CMK (cell line): Measurements from ENCODE around the gene ALPK3.

Experiments
- DNase-seq: peaks from one replicate; pipeline ENCODE4 v3.0.0-alpha.2; 2010; ENCODE audit warnings: low read depth

ALPK3 gene

DNA sequence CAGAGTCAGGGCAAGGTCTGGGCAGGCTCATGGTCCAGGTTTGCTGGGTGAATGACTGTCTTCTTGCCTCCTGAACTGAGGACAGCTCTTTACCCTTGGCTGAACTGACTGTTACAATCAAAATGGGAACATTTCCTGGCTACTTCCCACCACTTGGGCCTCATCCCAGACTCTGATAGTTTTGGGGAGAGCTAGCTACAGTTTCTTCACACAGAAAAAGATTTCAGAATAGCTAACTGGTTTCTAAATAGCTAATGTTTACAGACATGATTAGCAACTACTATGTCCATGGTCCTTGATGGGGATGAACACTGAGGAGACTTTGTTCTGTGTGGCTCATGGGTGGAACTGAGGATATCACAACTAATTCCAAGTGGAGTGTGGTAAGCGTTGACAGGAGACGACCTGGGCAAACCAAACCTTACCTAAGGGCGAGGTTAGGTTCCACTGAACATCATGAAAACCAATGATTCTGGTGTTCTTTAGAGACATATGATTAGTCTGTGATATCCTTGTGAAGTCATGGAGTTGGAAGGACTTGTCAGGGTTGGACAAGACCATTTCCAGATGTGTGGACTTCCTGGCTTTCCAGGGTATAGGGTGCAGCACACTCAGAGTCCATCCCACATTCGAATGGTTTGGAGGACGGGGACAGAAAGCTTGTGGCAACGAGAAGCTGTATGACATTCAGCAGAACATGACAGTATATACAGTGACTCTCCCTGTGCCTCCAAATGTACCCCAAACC, 7.3 kb downstream of the ALPK3 start:
- no peak for DNase-seq

- no peak for DNase-seq
Measured at GRCh38 chr15:84826369-84826823, 9.2 kb downstream of the ALPK3 start.

- no peak for DNase-seq
Measured at GRCh38 chr15:84827246-84827645, 10.1 kb downstream of the ALPK3 start.

DNA sequence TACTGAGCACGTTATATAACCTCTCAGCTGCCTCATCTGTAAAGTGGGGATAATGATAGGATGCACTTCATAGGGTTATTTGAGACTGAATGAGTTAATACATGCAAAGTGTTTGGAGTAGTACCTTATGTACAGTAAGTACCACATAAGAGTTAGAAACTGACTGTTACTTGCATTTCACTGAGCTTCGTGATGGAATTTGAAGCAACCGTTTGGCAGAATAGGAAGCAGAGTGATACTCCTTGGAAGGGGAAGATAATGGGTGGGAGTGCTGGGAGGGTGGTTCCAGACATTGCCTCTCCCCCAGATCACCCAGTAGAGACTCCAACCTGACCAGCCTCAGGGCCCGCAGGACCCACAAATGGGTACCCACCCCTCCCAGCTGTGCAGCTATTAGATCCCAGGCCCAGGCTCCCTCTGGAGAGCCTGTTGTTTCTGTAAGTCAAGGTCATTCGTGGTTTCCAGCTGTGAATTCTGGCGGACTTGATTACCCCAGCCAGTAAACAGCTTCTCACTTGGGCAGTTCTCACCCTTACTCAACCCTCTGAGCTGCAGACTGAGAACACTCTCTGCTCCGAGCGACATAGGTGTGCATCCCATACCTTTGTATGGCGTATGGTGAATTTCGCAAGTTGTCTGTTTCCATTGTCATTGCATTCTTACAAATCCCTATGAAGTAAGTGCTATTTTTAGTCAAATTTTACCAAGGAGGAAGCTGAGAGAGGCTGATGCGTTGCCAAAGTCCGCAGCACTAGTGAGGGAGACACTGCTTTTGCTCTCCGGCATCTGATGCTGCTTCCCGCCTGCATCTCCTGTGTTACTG, 11.1 kb downstream of the ALPK3 start:
- DNase-seq, result peak; percentile 21

DNA sequence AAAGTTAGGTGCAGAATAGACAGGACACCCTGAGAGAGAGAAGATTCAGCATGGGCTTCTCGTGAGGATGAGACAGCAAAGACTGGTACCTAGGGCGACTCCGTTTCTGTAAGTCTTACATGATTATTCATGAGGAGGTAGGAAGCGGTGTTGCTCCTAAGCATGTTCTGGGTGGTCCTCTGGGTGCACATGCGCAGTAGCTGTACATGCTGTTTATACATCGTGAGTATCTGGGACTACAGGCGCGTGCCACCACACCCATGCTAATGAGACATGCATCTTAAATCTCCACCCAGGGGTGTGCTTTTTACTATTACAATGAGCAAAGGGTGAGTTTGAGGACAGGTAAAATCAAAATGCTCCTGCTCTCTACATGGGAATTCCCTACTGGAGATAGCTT, 12.3 kb downstream of the ALPK3 start:
- DNase-seq, result no peak

- no peak for DNase-seq
Measured at GRCh38 chr15:84830036-84830435, 12.9 kb downstream of the ALPK3 start.

DNA sequence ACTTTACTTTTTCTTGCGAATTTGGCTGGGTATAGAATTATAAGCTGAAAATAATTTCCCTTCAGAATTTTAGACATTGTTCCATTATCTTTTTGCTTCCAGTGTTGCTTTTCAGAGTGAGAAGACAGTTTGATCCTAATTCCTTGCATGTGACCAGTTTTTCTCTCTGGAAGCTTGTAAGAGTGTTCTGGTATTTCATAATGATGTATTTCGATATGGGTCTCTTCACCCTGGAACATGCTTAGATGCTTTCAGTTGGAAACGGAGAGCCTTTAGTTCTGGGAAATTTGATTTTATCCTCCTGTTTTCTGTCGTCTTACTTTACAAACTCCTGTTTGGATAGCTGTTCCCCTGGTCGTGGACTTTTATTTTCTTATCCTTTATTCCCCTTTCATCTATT, 13.9 kb downstream of the ALPK3 start:
- DNase-seq, result no peak

DNA sequence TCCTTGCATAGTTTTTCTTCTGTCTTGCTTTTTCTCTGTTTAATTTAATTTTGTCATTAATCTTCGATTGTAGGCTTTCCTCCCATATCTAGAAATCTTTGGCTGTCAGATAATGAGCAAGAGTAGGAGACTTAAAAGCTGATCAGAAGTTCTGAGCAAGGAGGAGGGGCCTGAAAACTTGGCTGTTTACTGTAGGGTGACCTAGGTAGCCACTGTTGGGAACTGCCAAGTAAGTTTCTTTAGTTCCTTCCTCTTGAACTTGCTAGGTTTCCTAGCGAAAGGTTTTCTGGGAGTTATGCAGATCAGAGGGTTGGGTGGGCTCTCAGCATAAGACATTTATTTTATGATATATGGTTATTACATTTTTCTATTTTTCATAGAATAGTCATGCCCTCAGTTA, 14.5 kb downstream of the ALPK3 start:
- no peak for DNase-seq

DNA sequence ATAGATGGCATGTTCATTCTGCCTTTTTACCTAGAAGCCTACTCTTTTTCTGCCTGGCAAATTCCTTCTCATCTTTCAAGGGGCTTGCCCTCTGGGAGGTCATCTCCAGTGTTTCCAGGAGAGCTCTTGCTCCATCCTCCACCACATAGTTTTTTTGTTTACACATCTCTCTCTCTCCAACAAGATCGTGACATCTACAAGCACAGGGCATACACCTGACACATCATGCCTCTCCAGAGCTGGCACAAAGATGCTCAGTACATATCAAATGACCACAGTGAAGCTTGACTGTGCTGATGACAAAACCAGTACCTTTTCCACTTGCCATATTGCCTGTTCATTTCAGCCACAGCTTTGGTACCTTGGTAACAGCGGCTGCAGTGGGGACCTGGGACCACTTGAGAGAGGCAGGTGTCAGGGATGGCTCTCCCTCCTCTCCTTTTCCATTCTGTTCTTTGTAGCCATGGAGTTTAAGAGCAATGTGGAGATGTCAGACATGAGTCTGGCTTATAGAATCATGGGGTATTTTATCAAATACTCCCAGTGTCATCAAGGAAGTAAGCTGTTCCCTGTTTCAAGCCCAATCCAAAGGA, 15.4 kb downstream of the ALPK3 start:
- DNase-seq, result no peak

- no peak for DNase-seq
Measured at GRCh38 chr15:84833447-84834228, 16.5 kb downstream of the ALPK3 start.

- no peak for DNase-seq
Measured at GRCh38 chr15:84834229-84834955, 17.2 kb downstream of the ALPK3 start.

DNA sequence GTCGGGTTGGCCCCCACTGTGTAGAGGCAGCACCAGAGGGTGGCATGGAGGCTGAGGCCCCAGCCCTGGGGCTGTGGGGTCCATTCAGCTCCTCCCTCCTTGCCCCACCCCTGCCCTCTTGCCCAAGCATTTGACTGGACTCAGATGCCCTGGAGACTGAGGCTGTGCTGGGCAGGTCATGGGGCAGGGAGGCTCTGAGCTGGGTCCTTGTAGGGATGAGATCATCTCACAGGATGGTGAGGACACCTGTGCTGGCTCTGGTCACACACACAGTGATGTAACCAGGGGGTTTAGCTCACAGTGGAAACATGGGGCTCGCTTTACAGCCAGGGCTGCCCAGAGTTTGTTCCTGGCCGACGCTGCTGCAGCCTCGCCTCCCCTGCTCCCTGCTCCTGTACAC, 17.8 kb downstream of the ALPK3 start:
- no peak for DNase-seq

GRCh38 chr15:84835661-84836337, 18.6 kb downstream of the ALPK3 start:
- no peak for DNase-seq

DNA sequence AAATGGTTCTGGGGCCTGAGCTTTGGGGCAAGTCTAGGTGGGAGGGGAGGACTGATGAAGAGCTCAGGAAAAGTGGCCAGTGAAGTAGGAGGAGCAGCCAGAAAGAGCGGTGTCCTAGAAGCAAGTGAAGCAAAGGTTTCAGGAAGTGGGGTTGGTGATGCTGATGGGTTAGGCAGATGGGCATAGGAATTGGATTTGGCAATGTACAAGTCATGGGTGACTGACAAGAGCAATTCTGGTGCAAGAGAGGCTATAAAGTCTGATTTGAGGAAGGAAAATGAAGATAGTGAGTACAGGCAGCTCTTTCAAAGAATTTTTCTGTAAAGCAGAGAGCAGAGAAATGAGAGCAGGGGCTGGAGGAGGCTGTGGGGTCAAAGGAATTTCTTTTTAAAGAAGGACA, 19.7 kb downstream of the ALPK3 start:
- no peak for DNase-seq

- no peak for DNase-seq
Measured at GRCh38 chr15:84839714-84840113, 22.6 kb downstream of the ALPK3 start.

- no peak for DNase-seq
Measured at GRCh38 chr15:84840255-84840654, 23.1 kb downstream of the ALPK3 start.

DNA sequence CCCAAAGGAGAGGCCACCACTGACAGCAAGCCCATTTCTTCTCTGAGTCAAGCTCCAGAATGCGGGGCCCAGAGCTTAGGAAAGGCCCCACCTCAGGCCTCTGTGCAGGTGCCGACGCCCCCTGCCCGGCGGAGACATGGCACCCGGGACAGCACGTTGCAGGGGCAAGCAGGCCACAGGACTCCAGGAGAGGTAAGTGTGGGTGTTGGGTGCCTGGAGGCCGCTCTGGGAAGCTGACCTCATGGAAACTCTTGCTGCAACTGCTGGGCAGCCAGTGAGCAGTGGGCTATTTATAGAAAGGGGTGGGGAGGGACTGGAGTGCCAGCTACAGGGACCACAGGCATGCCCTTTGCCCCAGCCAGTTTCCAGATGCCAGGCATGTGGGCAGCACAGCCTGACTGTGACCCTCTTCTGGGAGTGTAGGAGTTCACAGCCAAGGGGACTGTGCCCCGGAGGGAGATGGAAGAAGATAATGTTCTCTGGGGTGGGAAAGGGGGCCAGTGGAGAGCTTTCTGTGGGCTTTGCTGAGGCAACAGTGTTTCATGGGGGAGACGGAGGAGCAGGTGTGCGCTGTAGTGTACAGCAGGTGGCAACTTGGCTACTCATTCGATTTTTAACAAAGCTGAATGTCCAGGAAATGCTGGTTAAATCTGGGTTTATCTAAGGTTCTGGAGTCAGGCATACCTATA, 23.7 kb downstream of the ALPK3 start:
- no peak for DNase-seq

DNA sequence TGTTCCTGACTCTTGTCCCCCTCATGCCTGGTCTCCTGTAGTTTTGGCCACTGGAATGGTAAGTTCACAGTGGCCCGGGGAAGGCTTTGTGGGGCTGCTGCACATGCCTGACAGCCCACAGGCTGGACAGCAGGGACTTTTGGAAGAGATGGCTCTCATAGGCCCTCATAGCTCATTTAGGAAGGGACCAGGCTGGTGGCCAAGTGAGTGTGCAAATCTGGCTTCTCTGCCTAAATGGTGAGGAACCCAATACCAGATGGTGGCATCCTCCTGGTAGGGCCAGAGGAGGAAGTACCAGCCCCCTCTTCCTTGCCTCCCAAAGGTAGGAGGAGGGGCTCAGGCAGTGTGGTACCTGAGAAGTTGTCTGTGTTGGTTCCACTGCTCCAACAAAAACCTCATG, 25.6 kb downstream of the ALPK3 start:
- DNase-seq, result no peak

- DNase-seq, result no peak
Measured at GRCh38 chr15:84844964-84845363, 27.8 kb downstream of the ALPK3 start.

DNA sequence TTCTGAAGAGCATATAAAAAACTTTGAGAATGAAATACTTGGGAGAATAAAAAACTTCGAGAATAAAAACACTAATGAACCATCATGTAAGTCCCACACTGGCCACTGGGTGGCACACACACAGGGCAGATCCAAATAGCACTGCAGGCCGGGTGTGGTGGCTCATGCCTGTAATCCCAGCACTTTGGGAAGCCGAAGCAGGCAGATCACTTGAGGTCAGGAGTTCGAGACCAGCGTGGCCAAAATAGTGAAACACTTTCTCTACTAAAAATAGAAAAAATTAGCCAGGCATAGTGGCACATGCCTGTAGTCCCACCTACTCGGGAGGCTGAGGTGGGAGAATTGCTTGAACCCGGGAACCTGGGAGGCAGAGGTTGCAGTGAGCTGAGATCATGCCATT, 28.5 kb downstream of the ALPK3 start:
- peak; percentile 49 for DNase-seq
